Measurements from ENCODE around the gene TRPM4.

DNA sequence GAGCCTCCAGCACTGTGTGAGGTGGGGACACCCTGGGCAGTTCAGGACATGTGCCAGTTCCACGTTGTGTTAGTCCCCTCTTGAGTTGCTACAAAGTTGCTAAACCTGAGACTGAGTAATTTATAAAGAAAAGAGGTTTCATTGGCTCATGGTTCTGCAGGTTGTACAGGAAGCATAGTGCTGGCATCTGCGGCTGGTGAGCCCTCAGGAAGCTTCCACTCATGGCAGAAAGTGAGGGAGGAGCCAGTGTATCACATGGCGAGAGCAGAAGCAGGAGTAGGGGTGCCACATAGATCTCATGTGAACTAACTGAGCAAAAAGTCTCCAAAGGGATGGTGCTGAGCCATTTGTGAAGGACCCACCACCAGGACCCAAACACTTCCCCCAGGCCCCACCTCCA is 33.2 kb downstream of the TRPM4 start:
- TF ChIP-seq CTCF (IDR thresholded peaks at IDR 0.05) = no peak
- no peak for TF ChIP-seq POLR2A (IDR thresholded peaks at IDR 0.05)
